HT1080 (cell line): ENCODE results near the gene SASH1. TPM values are rescaled to one million over a fixed set of nuclear protein-coding genes. Genes with fewer than 3 reads are reported as not detected.
"Not testable (repeated sequence)": the region's sequence is repeated elsewhere in the genome, so short reads cannot be mapped to it uniquely, and the experiment has no call there.

Experiments used
- DNase-seq: peaks from one replicate; pipeline ENCODE4 v3.0.0-alpha.2; 2015; ENCODE audit warnings: low read depth
- small RNA-seq: library from RNA; depleted of rRNA; stranded (forward); fragments of <200 nt; gene quantifications from one replicate; pipeline ENCODE3, GENCODE V24; 2014
- total RNA-seq: library from RNA; depleted of rRNA; stranded (reverse); fragments of >200 nt; shearing (Covaris generic); gene quantifications from 2 replicates; pipeline ENCODE4 v1.2.3, GENCODE V29; 2014

Gene SASH1
- total RNA-seq, 1 experiment from 2014 or later: 11.6 TPM

GRCh38 chr6:148572676-148573335 lies 230.2 kb downstream of the SASH1 start:
- no peak for DNase-seq

- DNase-seq: no peak
Measured at GRCh38 chr6:148573922-148574321, 231.3 kb downstream of the SASH1 start.

- peak; percentile 74 for DNase-seq
Measured at GRCh38 chr6:148577687-148578488, 235.2 kb downstream of the SASH1 start.

- DNase-seq: no peak
Measured at GRCh38 chr6:148578489-148578814, 235.8 kb downstream of the SASH1 start.

- no peak for DNase-seq
Measured at GRCh38 chr6:148578837-148579565, 236.4 kb downstream of the SASH1 start.

GRCh38 chr6:148580442-148580841 lies 237.8 kb downstream of the SASH1 start:
- no peak for DNase-seq

- DNase-seq: no peak
Measured at GRCh38 chr6:148583631-148584030, 241.0 kb downstream of the SASH1 start.

GRCh38 chr6:148585641-148586040 lies 243.0 kb downstream of the SASH1 start:
- not testable (repeated sequence) for DNase-seq

GRCh38 chr6:148590883-148591282 lies 248.2 kb downstream of the SASH1 start:
- peak; percentile 49 for DNase-seq

- no peak for DNase-seq
Measured at GRCh38 chr6:148591656-148592055, 249.0 kb downstream of the SASH1 start.

GRCh38 chr6:148593130-148593812 lies 250.6 kb downstream of the SASH1 start:
- no peak for DNase-seq

GRCh38 chr6:148593813-148594170 lies 251.2 kb downstream of the SASH1 start:
- no peak for DNase-seq

- DNase-seq: no peak
Measured at GRCh38 chr6:148595550-148595949, 252.9 kb downstream of the SASH1 start.

- DNase-seq: no peak
Measured at GRCh38 chr6:148596891-148597455, 254.3 kb downstream of the SASH1 start.

- no peak for DNase-seq
Measured at GRCh38 chr6:148598724-148599123, 256.1 kb downstream of the SASH1 start.

- DNase-seq: no peak
Measured at GRCh38 chr6:148599967-148600426, 257.4 kb downstream of the SASH1 start.

Small RNAs within 50 kb of the gene (small RNA-seq; reads per million reads assigned to genes)
- not detected for gene SNRPEP6
